Measurements from ENCODE around the gene ATXN7.

Gene ATXN7

GRCh38 chr3:63905731-63906620, 42.3 kb downstream of the ATXN7 start:
- no peak for DNase-seq

- no peak for DNase-seq
Measured at GRCh38 chr3:63908081-63908736, 44.5 kb downstream of the ATXN7 start.

- no peak for DNase-seq
Measured at GRCh38 chr3:63908776-63909175, 45.1 kb downstream of the ATXN7 start.

GRCh38 chr3:63909431-63909830, 45.8 kb downstream of the ATXN7 start:
- DNase-seq = no peak

GRCh38 chr3:63910001-63910400, 46.3 kb downstream of the ATXN7 start:
- no peak for DNase-seq

GRCh38 chr3:63910891-63911290, 47.2 kb downstream of the ATXN7 start:
- DNase-seq = no peak

- DNase-seq = no peak
Measured at GRCh38 chr3:63911509-63911872, 47.8 kb downstream of the ATXN7 start.

GRCh38 chr3:63911873-63912767, 48.5 kb downstream of the ATXN7 start, which contains the start of gene SCAANT1:
SCAANT1 (minus strand) TSS chr3:63912383.
- peak; percentile 73 for DNase-seq

GRCh38 chr3:63912768-63913588, 49.3 kb downstream of the ATXN7 start:
- peak; percentile 35 for DNase-seq

- DNase-seq = no peak
Measured at GRCh38 chr3:63914312-63914711, 50.6 kb downstream of the ATXN7 start.

- no peak for DNase-seq
Measured at GRCh38 chr3:63918321-63918720, 54.7 kb downstream of the ATXN7 start.

GRCh38 chr3:63920001-63920400, 56.3 kb downstream of the ATXN7 start:
- DNase-seq = no peak

- no peak for DNase-seq
Measured at GRCh38 chr3:63921741-63922482, 58.2 kb downstream of the ATXN7 start.

GRCh38 chr3:63922491-63923199, 59.0 kb downstream of the ATXN7 start:
- DNase-seq = no peak

GRCh38 chr3:63926309-63926708, 62.6 kb downstream of the ATXN7 start:
- no peak for DNase-seq

- DNase-seq = no peak
Measured at GRCh38 chr3:63927422-63928280, 64.0 kb downstream of the ATXN7 start.

- no peak for DNase-seq
Measured at GRCh38 chr3:63931290-63931689, 67.6 kb downstream of the ATXN7 start.

- no peak for DNase-seq
Measured at GRCh38 chr3:63932509-63933212, 69.0 kb downstream of the ATXN7 start.

- DNase-seq = no peak
Measured at GRCh38 chr3:63933459-63933858, 69.8 kb downstream of the ATXN7 start.

All from T-helper 9 cell (primary cell).